HEK293T (cell line): Measurements from ENCODE around the gene PRXL2A.

Source experiments
- BHLHE40 ChIP-seq: fragments of 450-650 bp; IDR thresholded peaks from 2 replicates; pipeline ENCODE4 v1.6.1; 2016; ENCODE audit warnings: mild to moderate bottlenecking, moderate library complexity, borderline replicate concordance
- CTBP1 ChIP-seq: fragments of 450-650 bp; IDR thresholded peaks from 2 replicates; pipeline ENCODE4 v1.6.1; 2016; ENCODE audit warnings: borderline replicate concordance
- ELF4 ChIP-seq: fragments of 450-650 bp; IDR thresholded peaks from 2 replicates; pipeline ENCODE4 v1.6.1; 2017; ENCODE audit warnings: antibody characterized with exemption
- SP1 ChIP-seq: fragments of 450-650 bp; IDR thresholded peaks from 2 replicates; pipeline ENCODE4 v1.6.1; 2017
- ZNF384 ChIP-seq: fragments of 450-650 bp; IDR thresholded peaks from 2 replicates; pipeline ENCODE4 v1.6.1; 2016

DNA sequence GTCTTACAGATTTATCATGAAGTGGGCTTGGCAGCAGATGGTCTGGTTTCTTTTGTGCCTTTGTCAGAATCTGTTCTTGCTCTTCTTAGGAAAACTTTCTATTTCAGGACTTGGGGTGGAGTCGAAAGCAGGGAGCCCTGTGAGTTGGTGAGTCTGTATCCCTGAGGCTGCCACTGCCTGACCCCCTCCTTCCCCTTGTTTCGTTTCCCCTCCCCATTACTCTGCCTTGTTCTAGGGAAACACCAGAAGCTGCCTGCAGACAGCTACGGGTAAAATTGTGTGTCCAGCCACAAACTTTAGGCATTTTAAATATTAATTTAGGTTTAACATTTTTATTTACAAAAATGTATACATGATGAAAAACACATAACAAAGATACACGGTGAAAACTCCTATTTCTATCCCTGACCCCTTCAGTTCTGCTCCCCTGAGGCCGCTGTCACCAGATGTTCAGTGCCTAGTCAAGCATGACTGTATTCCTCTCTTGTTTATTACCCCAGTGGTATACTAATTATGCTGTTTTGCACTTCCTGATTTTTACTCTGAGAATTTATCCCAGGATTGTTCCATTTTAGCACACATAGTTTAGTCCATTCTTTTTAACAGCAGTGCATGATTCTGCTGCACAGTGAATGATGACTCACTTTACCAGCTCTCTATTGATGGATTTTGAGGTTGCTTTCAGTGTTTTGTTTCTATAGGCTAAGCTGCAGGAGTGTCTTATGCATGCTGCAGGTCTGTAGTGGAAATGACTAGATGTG lies 54.8 kb downstream of the PRXL2A start:
- TF ChIP-seq ZNF384 (no peak), SP1 (no peak), BHLHE40 (no peak), CTBP1 (no peak), ELF4 (no peak)
